NOMO-1 treated with DMSO at 0.1 percent for 48 hours (cell line): ENCODE results near the gene NIT2.
"Not testable (repeated sequence)": the region's sequence is repeated elsewhere in the genome, so short reads cannot be mapped to it uniquely, and the experiment has no call there.

Source experiments
- DNase-seq: peaks from one replicate; lab custom pipeline; 2025; ENCODE audit not compliant: unreplicated experiment; lab: John Stamatoyannopoulos, UW

The NIT2 gene

GRCh38 chr3:100334488-100335351 lies at the start of gene NIT2:
TSS of gene NIT2 (plus strand) at chr3:100334757. CDS start at chr3:100334792, 35 bp downstream.
- DNase-seq: peak; percentile 74

- no peak for DNase-seq
Observed at GRCh38 chr3:100288288-100288894, 46.2 kb upstream of the NIT2 start.

GRCh38 chr3:100289339-100289738 lies 45.2 kb upstream of the NIT2 start:
- peak; percentile 25 for DNase-seq

- DNase-seq: no peak
Observed at GRCh38 chr3:100295089-100295488, 39.5 kb upstream of the NIT2 start.

GRCh38 chr3:100297784-100298183 lies 36.8 kb upstream of the NIT2 start:
- DNase-seq: no peak

- DNase-seq: no peak
Observed at GRCh38 chr3:100299016-100299415, 35.5 kb upstream of the NIT2 start.

- DNase-seq: no peak
Observed at GRCh38 chr3:100306695-100307094, 27.9 kb upstream of the NIT2 start.

- no peak for DNase-seq
Observed at GRCh38 chr3:100310355-100310965, 24.1 kb upstream of the NIT2 start.

GRCh38 chr3:100311011-100311410 lies 23.5 kb upstream of the NIT2 start:
- no peak for DNase-seq

- DNase-seq: peak; percentile 57
Observed at GRCh38 chr3:100316641-100317069, 17.9 kb upstream of the NIT2 start.

- no peak for DNase-seq
Observed at GRCh38 chr3:100317912-100318311, 16.6 kb upstream of the NIT2 start.

- DNase-seq: no peak
Observed at GRCh38 chr3:100319951-100320350, 14.6 kb upstream of the NIT2 start.

GRCh38 chr3:100324044-100324443 lies 10.5 kb upstream of the NIT2 start:
- DNase-seq: no peak

- no peak for DNase-seq
Observed at GRCh38 chr3:100325827-100326226, 8.7 kb upstream of the NIT2 start.

- DNase-seq: not testable (repeated sequence)
Observed at GRCh38 chr3:100327377-100327776, 7.2 kb upstream of the NIT2 start.

- no peak for DNase-seq
Observed at GRCh38 chr3:100329800-100330489, 4.6 kb upstream of the NIT2 start.

GRCh38 chr3:100330651-100331050 lies 3.9 kb upstream of the NIT2 start:
- DNase-seq: no peak

- peak; percentile 1 for DNase-seq
Observed at GRCh38 chr3:100331660-100332059, 2.9 kb upstream of the NIT2 start.

GRCh38 chr3:100333051-100333450 lies 1.5 kb upstream of the NIT2 start:
- no peak for DNase-seq

GRCh38 chr3:100333970-100334487 lies 528 bp upstream of the NIT2 start:
- no peak for DNase-seq

- DNase-seq: peak; percentile 13
Observed at GRCh38 chr3:100335434-100335833, 877 bp downstream of the NIT2 start.
